GM18508 (cell line): Measurements from ENCODE around the gene AKR1D1.
"Not testable (repeated sequence)": the region's sequence is repeated elsewhere in the genome, so short reads cannot be mapped to it uniquely, and the experiment has no call there.

Source experiments
- ATAC-seq: cut with Tn5 transposase; IDR thresholded peaks from one replicate; pipeline ENCODE4 v1.9.1; 2021; ENCODE audit warnings: moderate number of reproducible peaks; ENCODE audit not compliant: insufficient read depth, unreplicated experiment

The AKR1D1 gene

DNA sequence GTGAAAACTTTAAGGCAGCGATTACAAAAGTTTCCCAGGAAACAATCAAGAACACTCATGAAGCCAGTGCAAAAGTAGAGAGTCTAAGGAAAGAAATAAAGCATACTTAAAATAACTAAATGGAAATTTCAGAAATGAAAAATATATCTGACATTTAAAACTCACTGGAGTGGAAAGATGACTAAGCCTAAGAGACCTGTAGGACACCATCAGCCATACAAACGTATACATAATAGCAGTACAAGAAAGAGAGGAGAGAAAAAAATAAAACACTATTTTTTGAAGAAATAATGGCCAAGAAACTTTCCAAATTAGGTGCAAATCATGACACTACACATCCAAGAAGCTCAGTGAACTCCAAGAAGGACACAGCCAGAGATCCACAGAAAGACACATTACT is 5.4 kb upstream of the AKR1D1 start:
- ATAC-seq = no peak

DNA sequence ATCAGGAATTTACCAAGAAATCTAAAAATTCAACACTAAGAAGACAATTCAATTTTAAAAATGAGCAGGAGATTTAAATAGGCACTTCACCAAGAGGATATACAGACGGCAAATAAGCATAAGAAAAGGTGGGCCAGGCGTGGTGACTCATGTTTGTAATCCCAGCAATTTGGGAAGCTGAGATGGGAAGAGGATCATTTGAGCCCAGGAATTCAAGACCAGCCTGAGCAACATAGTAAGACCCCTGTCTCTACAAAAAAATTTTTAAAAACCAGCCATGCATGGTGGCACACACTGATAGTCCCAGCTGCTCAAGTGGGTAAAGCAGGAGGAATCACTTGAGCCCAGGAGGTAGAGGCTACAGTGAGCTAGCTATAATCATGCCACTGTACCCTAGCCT is 3.5 kb upstream of the AKR1D1 start:
- ATAC-seq = no peak

DNA sequence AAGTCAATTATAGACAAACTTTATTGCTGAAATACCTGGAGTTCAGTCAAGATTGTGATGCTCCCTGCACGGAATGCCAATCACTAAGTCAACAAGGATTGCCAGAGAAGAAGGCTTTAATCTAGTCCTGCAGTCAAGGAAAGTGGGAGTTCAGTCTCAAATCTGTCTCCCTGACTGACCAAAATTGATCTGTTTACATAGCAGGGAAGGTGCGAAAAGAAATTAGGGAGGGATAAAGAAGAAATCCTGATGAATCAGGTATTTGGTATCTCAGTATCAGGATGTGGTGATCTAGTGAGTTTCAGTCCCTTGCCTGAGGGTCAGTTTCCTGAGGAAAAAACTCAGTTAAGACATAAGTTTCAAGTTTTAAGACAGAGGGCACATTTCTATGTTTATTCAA is 2.1 kb upstream of the AKR1D1 start:
- ATAC-seq = no peak

DNA sequence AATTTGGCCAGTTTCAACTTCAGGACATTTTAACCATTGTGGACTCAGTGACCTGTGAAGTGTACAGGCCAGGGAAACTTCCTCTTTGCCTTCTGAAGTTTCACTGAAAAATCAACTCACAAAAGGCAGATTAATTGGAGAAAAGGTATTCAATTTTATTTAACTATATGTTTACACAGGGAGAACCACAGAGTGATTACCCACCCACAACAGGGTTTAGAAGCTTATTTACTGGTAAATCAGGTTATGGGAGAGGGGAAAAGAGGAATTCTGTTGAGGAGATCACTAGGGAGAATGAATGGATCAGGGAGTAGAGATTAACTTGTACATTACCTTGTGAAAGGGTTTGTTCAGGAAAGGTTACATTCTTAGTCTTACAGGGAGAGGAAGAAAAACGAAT is 1.7 kb upstream of the AKR1D1 start:
- ATAC-seq = no peak

DNA sequence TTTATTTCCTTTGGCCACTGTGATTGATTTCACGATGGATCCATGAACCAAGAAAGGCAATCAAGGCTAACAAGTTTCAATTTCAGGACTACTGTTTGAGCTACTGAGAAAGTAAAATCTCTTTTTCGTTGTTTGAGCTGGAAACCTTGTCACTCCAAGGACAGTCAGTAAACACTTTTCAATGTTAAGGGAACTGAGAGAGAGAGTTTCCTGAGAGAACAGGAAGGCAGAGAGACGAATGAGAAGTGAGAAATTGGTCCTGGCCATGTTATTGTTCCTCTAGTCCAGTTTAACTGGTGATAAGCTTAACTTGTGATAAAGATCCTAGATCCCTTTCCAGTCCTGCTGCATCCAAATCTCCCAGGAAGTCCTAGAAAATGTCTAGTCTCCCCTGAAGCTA is 909 bp upstream of the AKR1D1 start:
- no peak for ATAC-seq

DNA sequence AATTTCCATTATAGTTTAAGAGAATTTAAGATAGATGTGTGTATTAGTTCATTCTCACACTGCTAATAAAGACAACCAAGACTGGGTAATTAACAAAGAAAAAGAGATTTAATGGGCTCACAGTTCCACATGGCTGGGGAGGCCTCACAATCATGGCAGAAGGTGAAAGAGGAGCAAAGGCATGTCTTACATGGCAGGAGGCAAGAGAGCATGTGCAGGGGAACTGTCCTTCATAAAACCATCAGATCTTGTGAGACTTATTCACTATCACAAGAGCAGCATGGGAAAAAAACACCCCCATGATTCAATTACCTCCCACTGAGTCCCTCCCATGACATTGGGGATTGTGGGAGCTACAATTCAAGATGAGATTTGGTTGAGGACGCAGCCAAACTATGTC is 473 bp upstream of the AKR1D1 start:
- ATAC-seq = not testable (repeated sequence)

DNA sequence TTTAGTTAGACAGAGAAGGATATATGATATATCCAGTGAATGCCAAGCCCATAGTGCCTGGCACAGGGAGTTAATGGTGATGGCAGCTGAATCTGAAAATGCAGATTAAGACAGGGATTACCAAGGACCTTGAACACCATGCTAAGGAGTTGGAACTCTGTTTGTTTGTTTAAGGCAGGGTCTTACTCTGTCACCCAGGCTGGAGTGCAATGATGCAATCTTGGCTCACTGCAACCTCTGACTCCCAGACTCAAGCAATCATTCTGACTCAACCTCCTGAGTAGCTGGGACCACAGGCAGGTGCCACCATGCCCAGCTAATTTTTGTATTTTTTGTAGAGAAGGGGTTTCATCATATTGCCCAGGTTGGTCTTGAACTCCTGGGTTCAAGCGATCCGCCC is 1.6 kb downstream of the AKR1D1 start:
- ATAC-seq = no peak

DNA sequence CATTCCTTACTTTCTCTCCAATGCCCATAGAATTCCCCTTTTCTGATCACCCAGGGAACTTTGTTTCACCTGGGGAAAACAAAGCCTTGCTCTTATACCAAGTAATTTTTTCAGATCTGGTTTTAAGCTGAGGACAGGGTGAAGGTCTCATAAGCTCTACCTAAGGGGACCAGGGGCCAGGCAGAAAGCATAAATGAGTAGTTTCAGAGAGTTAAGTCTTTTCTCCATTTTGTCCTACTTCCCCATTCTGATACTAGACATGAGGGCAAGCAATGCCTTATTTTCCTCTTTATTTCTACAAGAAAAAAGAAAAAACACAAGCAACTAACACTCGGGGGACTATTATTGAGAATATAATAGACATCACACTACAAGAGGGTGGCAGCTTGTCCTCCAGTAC is 2.9 kb downstream of the AKR1D1 start:
- no peak for ATAC-seq

DNA sequence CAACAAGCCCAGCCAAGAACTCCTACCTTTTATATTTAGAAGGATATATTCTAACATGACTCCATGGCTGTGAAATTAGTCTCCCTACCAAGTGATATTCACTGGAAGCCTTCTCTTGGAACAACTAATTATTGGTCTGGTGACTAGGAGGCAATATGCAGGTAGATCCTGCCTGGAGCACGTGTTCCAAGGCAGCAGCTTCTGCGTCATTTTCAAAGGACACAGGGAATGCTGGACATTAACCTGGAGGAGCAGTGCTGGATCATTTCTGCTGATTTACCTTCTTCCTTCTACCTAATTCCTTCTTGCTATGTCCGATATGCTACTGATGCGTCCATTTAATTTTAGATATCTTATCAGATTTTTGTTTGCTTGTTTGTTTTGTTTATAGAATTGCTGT is 5.6 kb downstream of the AKR1D1 start:
- no peak for ATAC-seq

DNA sequence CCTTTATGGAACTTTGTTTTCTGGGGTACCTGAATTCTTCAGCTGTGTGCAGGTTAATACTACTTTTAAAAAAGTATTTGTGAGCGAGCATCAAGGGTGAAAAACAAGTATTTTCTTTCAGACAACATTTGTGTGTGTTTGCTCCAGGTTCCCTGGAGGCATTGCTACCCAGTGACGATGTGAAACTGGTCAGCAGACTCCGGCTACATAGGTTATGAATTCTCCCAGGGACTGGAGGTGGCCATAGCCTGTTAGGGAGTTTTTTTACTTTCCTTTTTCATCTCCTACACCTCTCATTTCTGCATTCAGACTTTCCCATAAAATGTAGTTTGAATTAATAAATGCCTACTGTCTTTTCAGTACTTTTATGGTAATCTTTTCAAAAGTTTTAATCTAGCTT is 7.6 kb downstream of the AKR1D1 start:
- no peak for ATAC-seq

DNA sequence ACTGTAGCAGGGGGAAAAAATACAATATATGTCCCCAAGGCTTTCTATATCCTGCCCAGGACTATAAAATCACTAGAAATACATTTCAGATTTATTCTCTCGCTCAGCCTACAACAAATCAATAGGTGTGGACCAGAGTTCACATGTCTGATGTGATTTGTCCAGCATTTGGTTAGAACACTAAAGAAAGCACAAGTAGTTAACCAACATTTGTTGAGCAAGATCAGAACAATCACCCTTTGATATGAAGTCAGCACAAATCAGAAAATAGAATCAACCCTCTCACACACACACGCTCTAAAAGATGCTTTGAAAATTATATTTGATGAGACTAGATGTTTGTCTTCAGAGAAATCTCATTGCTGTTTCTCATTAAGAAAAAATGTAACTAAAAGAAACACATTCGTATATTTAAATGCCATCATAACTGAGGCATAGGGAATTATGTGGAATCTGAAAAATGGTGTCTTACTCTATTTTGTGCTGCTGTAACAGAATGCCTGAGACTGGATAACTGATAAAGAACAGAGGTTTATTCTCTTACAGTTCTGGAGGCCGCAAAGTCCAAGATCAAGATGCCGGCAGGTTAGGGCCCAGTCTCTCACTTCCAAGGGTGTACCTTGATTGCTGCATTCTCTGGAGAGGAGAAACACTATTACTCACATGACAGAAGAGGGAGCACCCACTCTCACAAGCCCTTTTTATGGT is 10.5 kb downstream of the AKR1D1 start:
- no peak for ATAC-seq

DNA sequence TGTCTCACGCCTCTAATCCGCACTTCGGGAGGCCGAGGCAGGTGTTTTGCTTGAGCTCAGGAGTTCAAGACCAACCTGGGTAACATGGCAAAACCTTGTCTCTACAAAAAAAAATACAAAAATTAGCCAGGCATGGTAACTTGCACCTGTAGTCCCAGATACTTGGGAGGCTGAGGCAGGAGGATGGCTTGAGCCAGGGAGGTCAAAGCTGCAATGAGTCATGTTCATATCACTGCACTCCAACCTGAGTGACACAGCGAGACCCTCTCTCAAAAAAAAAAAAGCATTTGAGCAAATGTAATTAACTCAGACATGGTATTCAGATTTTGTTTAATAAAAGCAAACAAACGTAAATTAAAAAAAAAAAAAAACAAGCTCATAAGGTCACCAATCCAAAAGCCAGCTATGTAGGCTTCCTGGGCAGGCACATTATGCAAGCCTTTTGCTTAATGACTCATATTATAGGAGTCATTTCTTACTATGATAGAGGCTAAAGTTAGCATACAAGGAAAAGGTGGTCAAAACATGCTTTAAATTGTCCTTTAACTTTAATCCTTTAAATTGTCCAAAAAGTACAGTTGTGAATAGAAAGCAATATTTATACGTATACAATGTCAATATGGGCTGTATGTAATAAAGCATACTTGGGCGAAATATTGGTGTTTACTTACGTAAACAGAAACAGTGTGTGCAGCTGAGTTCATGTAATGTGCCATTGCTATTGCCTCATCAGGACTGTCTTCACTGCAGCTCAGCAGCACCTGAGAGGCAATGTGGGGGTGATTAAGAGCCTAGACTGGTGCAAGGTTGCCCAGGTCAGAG is 13.0 kb downstream of the AKR1D1 start:
- no peak for ATAC-seq

DNA sequence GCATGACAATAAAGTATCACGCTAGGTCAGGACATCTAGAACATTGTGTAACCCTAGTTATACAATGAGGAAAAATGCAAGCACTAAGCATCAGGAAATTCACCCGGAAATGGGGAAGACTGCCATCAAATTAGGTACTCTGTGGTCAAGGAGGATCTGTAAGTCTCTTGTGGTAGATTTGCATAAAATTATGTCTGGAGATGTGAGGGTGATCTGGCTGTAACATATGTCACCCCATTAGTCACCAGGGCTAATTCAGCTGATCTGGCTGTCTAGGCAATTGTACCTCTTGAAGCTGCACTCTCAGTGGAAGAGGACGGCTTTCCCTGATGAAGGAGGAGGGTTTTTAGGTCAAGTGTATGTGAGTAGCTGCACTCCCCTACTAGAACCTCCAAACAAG is 14.8 kb downstream of the AKR1D1 start:
- ATAC-seq = no peak

DNA sequence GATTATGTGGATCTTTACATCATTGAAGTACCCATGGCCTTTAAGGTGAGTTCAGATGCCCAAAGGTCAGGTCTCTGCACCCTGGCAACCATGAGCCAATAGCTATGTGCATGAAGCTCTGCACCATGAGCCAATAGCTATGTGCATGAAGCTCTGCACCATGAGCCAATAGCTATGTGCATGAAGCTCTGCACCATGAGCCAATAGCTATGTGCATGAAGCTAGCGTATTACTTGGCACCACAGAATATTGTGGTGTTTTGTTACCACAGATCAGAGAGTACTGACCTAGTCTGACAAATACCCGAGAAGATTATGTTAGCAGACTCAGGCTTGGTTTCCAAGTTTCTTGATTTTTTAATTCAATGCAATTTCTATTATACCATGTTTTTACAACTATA is 15.6 kb downstream of the AKR1D1 start:
- ATAC-seq = not testable (repeated sequence)

DNA sequence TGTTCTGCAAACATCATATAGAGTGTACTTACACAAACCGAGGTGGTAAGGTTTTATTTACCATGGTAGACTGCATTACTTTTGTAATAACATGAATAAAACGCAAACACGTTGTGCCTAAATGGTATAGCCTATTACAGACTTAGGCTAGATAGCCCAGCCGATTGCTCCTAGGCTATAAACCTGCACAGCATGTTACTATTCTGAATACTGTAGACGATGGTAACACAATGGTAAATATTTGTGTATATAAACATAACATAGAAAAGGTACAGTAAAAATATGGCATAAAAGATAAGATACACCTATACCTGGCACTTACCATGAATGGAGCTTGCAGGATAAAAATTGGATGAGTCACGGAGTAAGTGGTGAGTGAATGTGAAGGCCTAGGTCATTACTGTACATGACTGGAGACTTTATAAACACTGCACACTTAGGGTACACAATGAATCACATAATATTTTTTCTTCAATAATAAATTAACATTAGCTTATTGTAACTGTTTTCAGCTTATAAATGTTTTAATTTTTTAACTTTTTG is 16.3 kb downstream of the AKR1D1 start:
- ATAC-seq = no peak

DNA sequence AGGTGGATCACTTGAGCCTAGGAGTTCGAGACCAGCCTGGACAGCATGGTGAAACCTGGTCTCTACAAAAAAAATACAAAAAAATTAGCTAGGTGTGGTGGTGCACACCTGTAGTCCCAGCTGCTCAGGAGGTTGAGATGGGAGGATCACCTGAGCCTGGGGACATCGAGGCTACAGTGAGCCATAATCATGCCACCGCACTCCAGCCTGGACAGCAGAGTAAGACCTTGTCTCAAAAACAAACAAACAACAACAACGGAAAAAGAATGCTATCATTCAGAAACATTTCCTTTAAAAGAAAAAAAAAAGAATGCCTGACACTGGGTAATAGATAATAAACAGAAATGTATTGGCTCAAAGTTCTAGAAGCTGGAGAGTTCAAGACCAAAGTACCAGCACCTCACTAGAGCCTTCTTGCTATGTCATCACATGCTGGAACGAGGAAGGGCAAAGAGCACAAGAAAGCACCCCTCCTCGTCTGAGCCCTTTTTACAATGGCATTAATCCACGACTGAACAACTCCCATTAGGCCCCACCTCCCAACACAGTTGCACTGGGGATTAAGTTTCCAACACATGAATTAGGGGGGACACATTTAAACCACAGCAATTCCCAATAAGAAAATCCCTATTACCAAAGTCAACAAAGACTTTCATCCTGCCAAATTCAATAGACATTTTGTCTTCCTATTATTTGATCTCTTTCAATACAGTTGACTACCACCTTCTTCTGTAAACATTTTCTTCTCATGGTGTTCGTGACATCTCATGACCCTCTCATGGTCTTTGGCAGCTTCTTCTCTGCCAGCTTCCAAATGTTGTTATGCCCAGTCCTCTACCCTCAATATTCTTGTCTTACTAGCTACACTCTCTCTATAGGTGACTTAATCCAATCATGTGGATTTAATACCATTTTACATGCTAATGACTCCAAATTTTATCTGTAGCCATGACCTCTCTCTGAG is 20.0 kb downstream of the AKR1D1 start:
- ATAC-seq = no peak

DNA sequence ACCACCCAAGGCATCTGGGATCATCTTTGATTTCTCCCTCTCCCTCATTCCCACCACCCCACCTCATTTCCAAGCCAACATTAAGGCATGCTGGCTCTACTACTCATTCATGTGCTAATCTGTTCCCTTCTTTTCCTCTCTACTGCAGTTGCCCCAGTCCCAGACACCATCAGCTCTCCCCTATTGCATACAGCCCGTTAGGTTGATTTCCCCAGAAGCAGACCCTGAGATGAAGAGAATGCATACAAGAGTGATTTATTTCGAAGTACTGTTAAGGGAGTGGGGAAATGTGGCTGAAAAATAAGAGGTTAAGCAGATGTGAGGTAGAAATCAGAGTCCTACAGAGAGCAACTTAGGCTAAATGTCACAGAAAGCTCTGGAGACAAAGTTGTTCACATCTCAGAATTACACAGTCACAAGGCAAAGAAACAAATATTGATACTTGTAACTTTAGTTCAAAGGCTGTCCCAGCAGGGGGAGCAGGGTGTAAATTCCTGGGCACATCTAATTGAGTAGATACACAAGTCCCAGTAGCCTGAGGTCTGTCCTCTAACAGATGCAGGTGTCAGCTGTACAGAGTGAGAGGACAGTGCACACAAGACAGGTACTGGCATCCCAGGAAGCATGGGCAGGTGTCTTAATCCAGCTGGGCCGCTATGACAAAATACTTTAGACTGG is 20.9 kb downstream of the AKR1D1 start:
- no peak for ATAC-seq

DNA sequence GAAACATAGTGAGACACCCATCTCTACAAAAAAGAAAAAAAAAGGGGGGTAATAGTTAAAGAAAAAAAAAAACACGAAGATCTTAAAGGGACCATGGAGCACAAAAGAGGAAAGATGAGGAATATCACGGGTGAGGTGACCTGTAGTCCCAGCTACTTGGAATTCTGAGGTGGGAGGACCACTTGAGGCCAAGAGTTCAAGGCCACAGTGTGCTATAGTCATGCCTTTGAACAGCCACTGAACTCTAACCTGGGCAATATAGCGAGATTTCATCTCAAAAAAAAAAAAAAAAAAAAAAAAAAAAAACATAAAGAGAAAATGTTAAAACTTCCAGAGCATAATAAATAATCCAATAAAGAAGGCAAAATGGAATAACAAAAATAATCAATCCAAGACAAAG is 23.6 kb downstream of the AKR1D1 start:
- no peak for ATAC-seq

DNA sequence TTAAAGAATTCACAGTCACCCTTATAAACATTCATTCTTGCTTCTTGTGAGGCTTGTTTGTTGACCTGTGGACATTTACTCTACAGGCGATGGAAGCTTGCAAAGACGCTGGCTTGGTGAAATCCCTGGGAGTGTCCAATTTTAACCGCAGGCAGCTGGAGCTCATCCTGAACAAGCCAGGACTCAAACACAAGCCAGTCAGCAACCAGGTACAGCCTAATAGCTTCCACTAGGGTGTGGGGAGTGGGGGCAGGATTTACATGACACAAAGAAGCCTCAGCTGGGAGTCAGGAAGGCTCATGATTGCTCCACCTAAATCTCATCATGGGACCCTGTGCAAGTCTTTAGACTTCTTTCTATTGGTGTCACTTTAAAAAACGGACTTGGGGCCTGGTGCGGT is 29.0 kb downstream of the AKR1D1 start:
- ATAC-seq = no peak

DNA sequence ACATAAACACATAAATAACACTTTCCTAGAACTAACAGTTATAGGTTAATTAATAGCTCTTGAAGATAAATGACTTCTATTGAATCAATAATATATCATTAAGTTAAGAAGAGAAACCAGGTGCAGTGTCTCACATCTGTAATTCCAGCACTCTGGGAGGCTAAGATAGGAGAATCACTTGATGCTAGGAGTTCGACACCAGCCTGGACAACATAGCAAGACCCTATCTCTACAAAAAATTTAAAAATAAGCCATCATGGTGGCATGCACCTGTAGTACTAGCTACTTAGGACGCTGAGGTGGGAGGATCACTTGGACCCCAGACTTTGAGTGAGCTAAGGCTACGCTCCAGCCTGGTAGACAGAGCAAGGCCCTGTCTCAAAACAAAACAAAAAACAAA is 38.8 kb downstream of the AKR1D1 start:
- no peak for ATAC-seq
